HG02885 (cell line): ENCODE results near the gene FIBP.
A peak's percentile ranks its signal among the peaks of the same experiment; 100 is the strongest.
"Not testable (repeated sequence)": the region's sequence is repeated elsewhere in the genome, so short reads cannot be mapped to it uniquely, and the experiment has no call there.

Experiments used
- ATAC-seq: cut with Tn5 transposase; IDR thresholded peaks from one replicate; pipeline ENCODE4 v1.9.1; 2021; ENCODE audit warnings: mild to moderate bottlenecking; ENCODE audit not compliant: unreplicated experiment, poor library complexity

The FIBP gene

DNA sequence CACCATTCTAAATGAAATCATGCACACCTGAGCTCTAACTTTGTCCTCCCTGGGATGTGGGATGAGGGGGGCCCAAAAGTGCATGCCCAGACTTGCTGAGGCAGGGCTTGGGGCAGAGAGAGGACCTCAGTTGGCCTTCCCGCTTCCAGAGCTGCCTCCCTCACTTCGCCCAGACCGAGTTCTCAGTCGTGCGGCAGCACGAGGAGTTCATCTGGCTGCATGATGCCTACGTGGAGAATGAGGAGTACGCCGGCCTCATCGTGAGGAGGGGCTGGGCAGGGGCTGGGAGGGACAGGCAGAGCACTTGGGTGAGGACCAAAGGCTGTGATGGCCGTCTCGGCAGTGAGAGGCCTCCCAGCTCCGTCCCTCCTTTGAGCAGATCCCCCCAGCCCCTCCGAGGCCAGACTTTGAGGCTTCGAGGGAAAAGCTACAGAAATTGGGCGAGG, 38.5 kb downstream of the FIBP start:
- ATAC-seq, result no peak

DNA sequence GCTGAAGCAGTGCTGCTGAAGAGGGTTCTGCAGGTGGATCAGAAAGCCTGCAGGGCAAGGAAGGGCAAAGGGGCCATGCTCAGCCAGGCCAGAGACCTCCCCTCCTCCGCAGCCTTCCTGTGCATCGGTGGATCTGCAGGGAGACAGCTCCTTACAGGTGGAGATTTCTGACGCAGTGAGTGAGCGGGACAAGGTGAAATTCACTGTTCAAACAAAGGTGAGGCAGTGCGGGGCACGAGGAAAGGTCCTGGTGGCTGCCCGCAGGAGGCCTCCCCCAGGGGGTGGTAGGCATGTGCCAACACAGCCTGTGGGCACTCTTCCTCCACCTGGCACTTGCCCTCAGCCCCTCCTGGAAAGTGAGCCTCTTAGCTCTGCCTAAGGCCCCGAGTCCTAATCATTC, 38.9 kb downstream of the FIBP start:
- ATAC-seq, result no peak

GRCh38 chr11:65848693-65849092, 39.6 kb downstream of the FIBP start:
- not testable (repeated sequence) for ATAC-seq

GRCh38 chr11:65847746-65848145, 40.5 kb downstream of the FIBP start:
- ATAC-seq, result no peak

- no peak for ATAC-seq
Measured at GRCh38 chr11:65844231-65844872, 43.9 kb downstream of the FIBP start.

DNA sequence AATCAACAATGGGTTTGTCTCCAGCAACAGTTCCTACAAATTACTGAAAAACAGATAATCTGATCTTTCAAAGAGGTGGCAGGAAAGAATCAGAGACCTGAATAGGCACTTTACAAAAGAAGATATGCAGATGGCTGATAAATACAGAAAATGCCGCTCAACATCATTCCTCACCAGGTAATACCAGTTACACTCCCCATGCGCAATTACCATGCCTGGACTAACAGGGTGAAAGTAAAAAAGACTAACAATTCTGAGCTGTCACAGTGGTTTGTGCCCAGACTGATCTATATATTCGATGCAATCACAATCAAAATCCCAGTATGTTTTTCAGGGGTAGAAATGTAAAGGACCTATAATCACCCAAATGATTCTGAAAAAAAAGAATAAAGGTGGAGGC, 44.5 kb downstream of the FIBP start:
- ATAC-seq, result no peak

DNA sequence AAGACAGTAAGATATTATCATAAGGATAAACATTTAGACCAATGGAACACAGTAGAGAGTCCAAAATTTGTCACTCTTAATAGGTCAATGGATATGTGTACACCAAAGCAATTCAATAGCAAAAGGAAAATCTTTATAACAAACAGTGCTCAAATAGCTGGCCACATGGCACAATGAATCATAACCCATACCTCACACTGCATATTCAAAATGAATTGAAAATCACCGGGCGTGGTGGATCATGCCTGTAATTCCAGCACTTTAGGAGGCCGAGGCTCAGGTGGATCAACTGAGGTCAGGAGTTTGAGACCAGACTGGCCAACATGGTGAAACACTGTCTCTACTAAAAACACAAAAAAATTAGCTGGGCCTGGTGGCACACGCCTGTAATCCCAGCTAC, 46.1 kb downstream of the FIBP start:
- no peak for ATAC-seq

DNA sequence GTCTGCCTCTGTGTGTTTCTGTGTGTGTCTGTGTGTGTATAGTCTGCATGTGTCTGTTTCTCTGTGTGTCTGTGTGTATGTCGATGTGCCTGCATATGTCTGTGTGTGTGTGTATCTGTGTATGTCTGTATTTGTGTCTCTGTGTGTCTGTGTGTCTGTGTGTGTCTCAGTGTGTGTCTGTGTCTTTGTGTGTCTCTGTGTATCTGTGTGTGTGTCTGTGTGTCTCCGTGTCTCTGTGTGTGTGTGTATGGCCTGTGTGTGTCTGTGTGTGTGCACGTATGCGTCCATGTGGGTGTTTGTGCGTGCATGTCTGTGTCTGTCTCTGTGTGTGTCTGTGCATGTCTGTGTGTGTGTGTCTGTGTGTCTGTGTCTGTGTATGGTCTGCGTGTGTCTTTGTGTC, 54.1 kb downstream of the FIBP start:
- peak; percentile 5 for ATAC-seq
